Right lobe of liver (tissue), 4 donors: ENCODE results near the gene IL3.

Source experiments
- CTCF ChIP-seq, 4 donors: fragments of 200-600 bp in 3 of 4; fragments of 450-650 bp in 1 of 4; IDR thresholded peaks; one replicate each; pipeline versions ENCODE4 v1.5.1 to v1.8.0; 2016 to 2022; ENCODE audit warnings: antibody characterized with exemption in 4 of 4, mild to moderate bottlenecking in 2 of 4
- POLR2A ChIP-seq: fragments of 450-650 bp; IDR thresholded peaks from one replicate; pipeline ENCODE4 v1.6.1; 2017; ENCODE audit warnings: antibody characterized with exemption, mild to moderate bottlenecking
- donor health status: DM: no; HTN: no; CAD: no.
- donor health status: DM: no; HTN: no; CAD: no.
- donor health status: DM: no; HTN: yes; CAD: no.

GRCh38 chr5:132099905-132100304, 39.5 kb downstream of the IL3 start:
- no peak for TF ChIP-seq CTCF (IDR thresholded peaks at IDR 0.05)
- no peak for TF ChIP-seq POLR2A
